Fibroblast of pulmonary artery (primary cell): ENCODE measurements around the gene CDK5R2.

Experiments used
- DNase-seq: peaks from one replicate; pipeline ENCODE4 v3.0.0-alpha.2; 2010; ENCODE audit warnings: low read depth
- H3K4me3 ChIP-seq: replicated peaks from 2 replicates; pipeline ENCODE4 v1.5.1; 2011; ENCODE audit warnings: low read depth, mild to moderate bottlenecking, control low read depth, low read length, moderate library complexity
- TF ChIP-seq, protein P1 (sequence below): IDR thresholded peaks from 2 replicates; pipeline ENCODE4 v1.5.1; 2011; ENCODE audit warnings: mild to moderate bottlenecking, control low read depth, low read length, inconsistent platforms; ENCODE audit errors: missing control alignments

CDK5R2 gene

DNA sequence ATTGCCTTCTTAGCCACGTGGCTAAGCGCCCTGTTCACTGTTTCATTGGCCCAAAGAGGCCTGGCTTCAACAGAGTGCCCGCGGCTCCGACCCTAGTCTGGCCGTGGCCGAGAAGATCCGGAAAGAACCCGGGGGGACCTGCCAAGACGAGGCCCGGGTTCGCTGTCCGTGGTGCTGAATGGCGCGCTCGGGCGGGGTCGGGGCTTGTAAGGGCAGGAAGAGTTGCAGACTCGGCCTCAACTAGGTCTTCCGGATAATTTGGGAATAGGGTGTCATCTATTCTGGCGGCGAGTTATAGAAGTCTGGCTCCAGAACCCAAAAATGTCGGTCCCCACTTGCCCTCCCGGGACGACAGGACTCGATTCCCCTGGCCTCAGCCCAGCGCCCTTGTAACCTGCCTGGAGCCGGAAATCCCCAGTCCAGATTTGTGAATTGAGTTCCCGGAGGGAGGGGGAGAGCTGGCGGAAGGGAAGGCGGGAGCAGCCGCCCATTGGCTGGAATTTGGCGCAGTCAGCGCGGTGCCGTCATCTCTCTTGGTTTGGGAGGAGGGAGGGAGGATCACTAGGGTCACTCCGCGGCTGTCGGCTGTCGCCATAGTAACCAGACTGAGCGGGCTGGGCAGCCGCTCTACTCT lies 3.5 kb downstream of the CDK5R2 start:
- TF ChIP-seq, protein P1, sequence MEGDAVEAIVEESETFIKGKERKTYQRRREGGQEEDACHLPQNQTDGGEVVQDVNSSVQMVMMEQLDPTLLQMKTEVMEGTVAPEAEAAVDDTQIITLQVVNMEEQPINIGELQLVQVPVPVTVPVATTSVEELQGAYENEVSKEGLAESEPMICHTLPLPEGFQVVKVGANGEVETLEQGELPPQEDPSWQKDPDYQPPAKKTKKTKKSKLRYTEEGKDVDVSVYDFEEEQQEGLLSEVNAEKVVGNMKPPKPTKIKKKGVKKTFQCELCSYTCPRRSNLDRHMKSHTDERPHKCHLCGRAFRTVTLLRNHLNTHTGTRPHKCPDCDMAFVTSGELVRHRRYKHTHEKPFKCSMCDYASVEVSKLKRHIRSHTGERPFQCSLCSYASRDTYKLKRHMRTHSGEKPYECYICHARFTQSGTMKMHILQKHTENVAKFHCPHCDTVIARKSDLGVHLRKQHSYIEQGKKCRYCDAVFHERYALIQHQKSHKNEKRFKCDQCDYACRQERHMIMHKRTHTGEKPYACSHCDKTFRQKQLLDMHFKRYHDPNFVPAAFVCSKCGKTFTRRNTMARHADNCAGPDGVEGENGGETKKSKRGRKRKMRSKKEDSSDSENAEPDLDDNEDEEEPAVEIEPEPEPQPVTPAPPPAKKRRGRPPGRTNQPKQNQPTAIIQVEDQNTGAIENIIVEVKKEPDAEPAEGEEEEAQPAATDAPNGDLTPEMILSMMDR = no peak
- DNase-seq = peak; percentile 92
- peak overlapping the region; percentile 46 for H3K4me3 ChIP-seq

- TF ChIP-seq, protein P1 = no peak
- peak; percentile 9 for DNase-seq
- peak overlapping the region; percentile 46 for H3K4me3 ChIP-seq
Observed at GRCh38 chr2:218963601-218964000, 4.1 kb downstream of the CDK5R2 start.

DNA sequence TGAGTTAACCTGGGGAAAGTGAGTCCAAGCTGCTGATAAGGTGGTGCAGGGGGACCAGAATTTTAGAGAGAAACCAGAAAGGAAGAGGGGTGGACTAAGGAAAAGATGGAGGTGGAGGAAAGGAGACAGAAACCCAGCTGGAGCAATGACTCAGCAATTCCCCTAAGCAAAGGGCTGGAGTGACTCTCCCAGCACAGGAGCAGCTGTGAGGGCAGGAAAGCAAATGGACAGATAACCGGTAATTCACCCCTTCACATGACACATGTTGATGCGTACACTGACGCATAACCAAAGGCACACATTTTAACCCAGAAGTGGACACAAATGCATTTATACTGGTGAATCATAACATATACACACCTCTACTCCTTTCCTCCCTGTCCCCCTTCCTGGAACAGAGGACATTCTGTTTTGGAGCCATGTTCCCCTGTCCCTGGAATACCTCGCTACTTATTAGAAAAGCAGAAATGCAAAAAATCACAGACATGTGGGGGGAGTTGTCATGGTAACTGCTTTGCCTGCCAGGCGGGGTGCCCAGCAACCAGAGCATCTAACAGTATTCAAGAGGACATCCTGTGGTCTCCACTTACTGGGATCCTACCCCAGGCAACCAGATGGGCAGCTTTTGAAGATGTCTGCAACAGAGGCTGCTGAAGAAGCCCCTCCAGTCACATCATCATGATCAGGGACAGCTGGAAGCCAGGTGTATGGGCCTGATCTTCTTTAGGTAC lies 4.7 kb downstream of the CDK5R2 start:
- peak overlapping the region; percentile 46 for H3K4me3 ChIP-seq
- DNase-seq = peak; percentile 94

GRCh38 chr2:218970894-218971293 lies 11.4 kb downstream of the CDK5R2 start:
- H3K4me3 ChIP-seq = no peak overlapping the region
- no peak for DNase-seq
- TF ChIP-seq, protein P1 = no peak

More for the DNA sequence above, 4.7 kb downstream of the CDK5R2 start:
- TF ChIP-seq, protein P1 = no peak

DNA sequence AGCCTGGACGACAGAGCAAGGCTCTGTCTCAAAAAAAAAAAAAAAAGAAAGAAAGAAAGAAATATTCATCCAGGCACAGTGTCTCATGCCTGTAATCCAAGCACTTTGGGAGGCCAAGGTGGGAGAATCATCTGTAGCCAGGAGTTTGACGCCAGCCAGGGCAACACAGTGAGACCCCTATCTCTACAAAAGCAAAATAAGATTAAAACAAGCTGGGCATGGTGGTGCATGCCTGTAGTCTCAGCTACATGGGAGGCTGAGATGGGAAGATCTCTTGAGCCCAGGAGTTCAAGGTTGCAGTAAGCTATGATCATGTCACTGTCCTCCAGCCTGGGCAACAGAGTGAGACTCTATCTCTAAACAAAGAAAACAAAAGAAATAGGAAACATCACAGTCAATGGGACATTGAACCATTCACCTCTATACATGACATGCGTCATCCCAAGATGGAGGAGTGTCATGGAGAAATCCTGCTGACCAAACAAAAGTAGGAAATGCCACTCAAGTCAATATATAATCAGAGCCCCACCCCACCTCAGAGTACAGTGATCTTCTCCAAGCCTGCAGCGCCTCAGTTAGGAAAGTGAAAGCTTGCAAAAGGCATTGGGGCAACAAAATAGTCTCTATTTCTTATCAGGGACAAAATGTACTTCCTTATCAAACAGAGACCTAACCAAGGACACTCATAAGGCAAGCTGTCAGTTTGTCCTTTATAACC lies 15.8 kb downstream of the CDK5R2 start:
- no peak overlapping the region for H3K4me3 ChIP-seq
- TF ChIP-seq, protein P1 = no peak

GRCh38 chr2:218979846-218980734 lies 20.6 kb downstream of the CDK5R2 start:
- TF ChIP-seq, protein P1 = peak; percentile 82
- peak; percentile 84 for DNase-seq
- peak overlapping the region; percentile 33 for H3K4me3 ChIP-seq

More for the DNA sequence above, 15.8 kb downstream of the CDK5R2 start:
- DNase-seq = no peak
